Mesendoderm (in vitro differentiated cells): ENCODE measurements around the gene PSEN2.

Experiments used
- DNase-seq: peaks from one replicate; pipeline ENCODE4 v3.0.0; 2013
- H2AK5ac ChIP-seq: 2 replicates; pipeline ENCODE4 v1.6.1; 2013; ENCODE audit warnings: low read length, inconsistent platforms
- H2BK120ac ChIP-seq: 2 replicates; pipeline ENCODE4 v1.6.1; 2013; ENCODE audit warnings: low read depth, mild to moderate bottlenecking, low read length, moderate library complexity, mixed read lengths
- H2BK15ac ChIP-seq: replicated peaks from 2 replicates; pipeline ENCODE4 v1.6.1; 2013; ENCODE audit warnings: low read depth, mild to moderate bottlenecking, moderate library complexity
- H2BK5ac ChIP-seq: 2 replicates; pipeline ENCODE4 v1.6.1; 2013; ENCODE audit warnings: low read length, inconsistent platforms
- H3K18ac ChIP-seq: 2 replicates; pipeline ENCODE4 v1.6.1; 2013; ENCODE audit warnings: mild to moderate bottlenecking, low read length, mixed read lengths
- H3K23ac ChIP-seq: one replicate; pipeline ENCODE4 v1.6.1; 2013; ENCODE audit warnings: low read length
- H3K27ac ChIP-seq: 2 replicates; pipeline ENCODE4 v1.5.1; 2013; ENCODE audit warnings: low read depth, mild to moderate bottlenecking, inconsistent platforms, low read length, moderate library complexity
- H3K27me3 ChIP-seq: 2 replicates; pipeline ENCODE4 v1.6.1; 2013; ENCODE audit warnings: low read length, control low read depth, mild to moderate bottlenecking, inconsistent platforms; ENCODE audit not compliant: insufficient read depth, poor library complexity
- H3K36me3 ChIP-seq: 2 replicates; pipeline ENCODE4 v1.6.1; 2013; ENCODE audit warnings: low read length, inconsistent platforms; ENCODE audit not compliant: control insufficient read depth, insufficient read depth
- H3K4ac ChIP-seq: one replicate; pipeline ENCODE4 v1.6.1; 2013; ENCODE audit warnings: low read depth, mild to moderate bottlenecking, low read length, moderate library complexity
- H3K4me1 ChIP-seq: 2 replicates; pipeline ENCODE4 v1.6.1; 2013; ENCODE audit warnings: low read depth, low read length, inconsistent platforms; ENCODE audit not compliant: control insufficient read depth
- H3K4me2 ChIP-seq: 2 replicates; pipeline ENCODE4 v1.6.1; 2013; ENCODE audit warnings: low read length
- H3K4me3 ChIP-seq: 2 replicates; pipeline ENCODE4 v1.5.1; 2013; ENCODE audit warnings: mild to moderate bottlenecking, low read length
- H3K56ac ChIP-seq: one replicate; pipeline ENCODE4 v1.6.1; 2013; ENCODE audit warnings: low read length
- H3K79me1 ChIP-seq: 2 replicates; pipeline ENCODE4 v1.6.1; 2013; ENCODE audit warnings: low read length, inconsistent platforms
- H3K79me2 ChIP-seq: 2 replicates; pipeline ENCODE4 v1.6.1; 2013; ENCODE audit warnings: mild to moderate bottlenecking, low read length; ENCODE audit not compliant: control insufficient read depth, insufficient read depth
- H3K9ac ChIP-seq: 2 replicates; pipeline ENCODE4 v1.6.1; 2013; ENCODE audit warnings: low read length, inconsistent platforms
- H4K5ac ChIP-seq: one replicate; pipeline ENCODE4 v1.6.1; 2013; ENCODE audit warnings: low read length
- H4K8ac ChIP-seq: one replicate; pipeline ENCODE4 v1.6.1; 2013; ENCODE audit warnings: low read depth, mild to moderate bottlenecking, control low read depth, low read length, moderate library complexity
- WGBS: extraction: QIAGEN DNeasy Blood & Tissue Kit; methylation state at CpG from one replicate; pipeline ENCODE4 v1.1.7; 2013; ENCODE audit warnings: low lambda C conversion rate, missing lambda C conversion rate; ENCODE audit not compliant: insufficient coverage; ENCODE audit errors: extremely low coverage; 5-methylcytosine and 5-hydroxymethylcytosine counted together

Gene PSEN2

DNA sequence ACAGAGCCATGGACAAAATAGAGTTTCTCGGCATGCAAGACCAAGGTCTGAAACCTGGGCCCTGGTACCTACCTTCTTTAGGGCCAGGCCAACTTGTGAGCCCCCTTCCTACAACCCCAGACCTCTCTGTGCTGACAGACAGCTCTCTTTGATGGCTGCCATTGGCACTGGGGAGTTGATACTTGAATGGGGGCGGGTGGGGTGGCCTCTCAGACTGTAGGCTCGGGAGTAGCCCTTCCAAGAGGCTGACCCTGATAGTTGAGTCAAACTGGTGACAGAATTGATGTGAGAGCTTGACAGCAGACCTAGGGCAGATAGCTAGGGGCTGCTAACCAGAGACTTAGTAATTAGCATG is 44.7 kb upstream of the PSEN2 start:
- H2BK120ac ChIP-seq, result peak overlapping the region; percentile 46
- no peaks in the 10 kb centered on the region for H3K27me3 ChIP-seq
- no peak overlapping the region for H3K4me2 ChIP-seq
- H4K5ac ChIP-seq, result no peak overlapping the region
- H3K18ac ChIP-seq, result peak overlapping the region; percentile 52
- H3K9ac ChIP-seq, result no peak overlapping the region
- no peaks in the 10 kb centered on the region for H3K79me1 ChIP-seq
- H4K8ac ChIP-seq, result no peak overlapping the region
- no peaks in the 10 kb centered on the region for H3K36me3 ChIP-seq
- WGBS, result no CpG with 5 or more reads among the region's 3 CpGs
- H3K4ac ChIP-seq, result no peak overlapping the region
- H3K79me2 ChIP-seq, result no peaks in the 10 kb centered on the region
- no peak overlapping the region for H3K4me3 ChIP-seq
- peak; percentile 45 for DNase-seq
- no peak overlapping the region for H2BK15ac ChIP-seq
- peak overlapping the region; percentile 39 for H3K27ac ChIP-seq
- H2AK5ac ChIP-seq, result peak overlapping the region; percentile 15
- peak overlapping the region; percentile 26 for H2BK5ac ChIP-seq
- peaks cover 23% of the 10 kb centered on the region for H3K4me1 ChIP-seq
- peak overlapping the region; percentile 29 for H3K56ac ChIP-seq
- no peak overlapping the region for H3K23ac ChIP-seq

DNA sequence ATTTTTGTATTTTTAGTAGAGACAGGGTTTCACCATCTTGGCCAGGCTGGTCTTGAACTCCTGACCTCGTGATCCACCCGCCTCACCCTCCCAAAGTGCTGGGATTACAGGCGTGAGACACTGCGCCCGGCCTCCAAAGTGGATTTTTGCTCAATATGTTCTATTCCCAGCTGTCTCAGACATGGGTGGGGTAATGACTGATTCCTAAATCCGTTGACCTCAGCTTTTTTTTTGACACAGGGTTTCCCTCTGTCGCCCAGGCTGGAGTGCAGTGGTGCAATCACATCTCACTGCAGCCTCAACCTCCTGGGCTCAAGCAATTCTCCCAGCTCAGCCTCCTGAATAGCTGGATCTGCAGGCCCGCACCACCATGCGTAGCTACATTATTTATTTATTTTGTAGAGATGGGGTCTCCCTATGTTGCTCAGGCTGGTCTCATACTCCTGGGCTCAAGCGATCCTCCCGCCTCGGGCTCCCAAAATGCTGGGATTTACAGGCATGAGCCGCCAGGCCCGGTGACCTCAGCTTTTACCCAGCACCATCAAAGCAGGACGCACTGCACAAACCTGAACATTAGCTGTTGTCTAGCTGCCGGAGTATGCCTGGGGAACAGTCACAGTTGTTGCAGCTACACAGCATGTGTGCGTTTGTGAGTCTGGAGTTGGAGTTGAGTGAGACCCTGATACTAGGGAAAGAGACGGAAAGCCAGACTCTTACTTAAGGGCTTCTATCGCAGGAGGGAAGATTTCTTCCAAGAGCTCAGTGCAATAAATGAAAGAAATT is 43.7 kb upstream of the PSEN2 start:
- H2BK15ac ChIP-seq, result peak overlapping the region; percentile 80
- H3K9ac ChIP-seq, result peak overlapping the region; percentile 21
- DNase-seq, result no peak
- peak overlapping the region; percentile 19 for H2AK5ac ChIP-seq
- peak overlapping the region; percentile 94 for H3K4ac ChIP-seq
- H3K27ac ChIP-seq, result peak overlapping the region; percentile 82
- H3K56ac ChIP-seq, result peak overlapping the region; percentile 70
- no peak overlapping the region for H4K8ac ChIP-seq
- peak overlapping the region; percentile 24 for H3K18ac ChIP-seq
- no peak overlapping the region for H3K23ac ChIP-seq
- H3K4me1 ChIP-seq, result peaks cover 23% of the 10 kb centered on the region
- no peaks in the 10 kb centered on the region for H3K79me1 ChIP-seq
- H3K4me3 ChIP-seq, result no peak overlapping the region
- H3K36me3 ChIP-seq, result no peaks in the 10 kb centered on the region
- H2BK5ac ChIP-seq, result peak overlapping the region; percentile 56
- WGBS, result no CpG with 5 or more reads among the region's 19 CpGs
- H4K5ac ChIP-seq, result no peak overlapping the region
- no peaks in the 10 kb centered on the region for H3K79me2 ChIP-seq
- H2BK120ac ChIP-seq, result peak overlapping the region; percentile 35
- H3K4me2 ChIP-seq, result no peak overlapping the region
- H3K27me3 ChIP-seq, result no peaks in the 10 kb centered on the region

DNA sequence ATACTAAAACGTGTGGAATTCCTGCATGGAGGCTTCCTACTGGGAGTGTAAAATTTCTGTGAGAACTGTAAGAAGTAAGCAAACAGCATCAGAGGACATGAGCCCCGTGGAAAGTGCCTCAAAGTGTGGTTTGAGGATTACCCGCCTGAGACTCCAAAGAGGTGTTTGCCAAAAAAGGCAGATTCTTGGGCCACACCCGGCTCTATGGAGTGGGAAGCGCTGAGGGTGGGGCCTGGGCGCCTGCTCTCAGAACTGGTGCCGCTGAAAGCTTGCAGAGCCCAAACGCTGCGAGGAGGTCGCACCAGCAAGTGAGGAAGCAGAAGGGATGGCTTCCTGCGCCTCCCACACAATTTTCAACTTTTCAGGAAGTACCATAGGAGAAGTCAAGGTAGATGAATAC is 43.0 kb upstream of the PSEN2 start:
- no peak overlapping the region for H3K4me3 ChIP-seq
- H3K27me3 ChIP-seq, result no peaks in the 10 kb centered on the region
- H4K8ac ChIP-seq, result no peak overlapping the region
- no peak overlapping the region for H4K5ac ChIP-seq
- H3K4me2 ChIP-seq, result no peak overlapping the region
- DNase-seq, result peak; percentile 93
- no peaks in the 10 kb centered on the region for H3K79me1 ChIP-seq
- no peak overlapping the region for H2BK5ac ChIP-seq
- peak overlapping the region; percentile 24 for H3K18ac ChIP-seq
- no peak overlapping the region for H3K4ac ChIP-seq
- H3K9ac ChIP-seq, result peak overlapping the region; percentile 79
- peak overlapping the region; percentile 92 for H3K56ac ChIP-seq
- peak overlapping the region; percentile 82 for H3K27ac ChIP-seq
- WGBS, result no CpG with 5 or more reads among the region's 11 CpGs
- peaks cover 23% of the 10 kb centered on the region for H3K4me1 ChIP-seq
- no peak overlapping the region for H2AK5ac ChIP-seq
- H3K36me3 ChIP-seq, result no peaks in the 10 kb centered on the region
- H2BK15ac ChIP-seq, result peak overlapping the region; percentile 80
- H3K23ac ChIP-seq, result no peak overlapping the region
- no peak overlapping the region for H2BK120ac ChIP-seq
- no peaks in the 10 kb centered on the region for H3K79me2 ChIP-seq

DNA sequence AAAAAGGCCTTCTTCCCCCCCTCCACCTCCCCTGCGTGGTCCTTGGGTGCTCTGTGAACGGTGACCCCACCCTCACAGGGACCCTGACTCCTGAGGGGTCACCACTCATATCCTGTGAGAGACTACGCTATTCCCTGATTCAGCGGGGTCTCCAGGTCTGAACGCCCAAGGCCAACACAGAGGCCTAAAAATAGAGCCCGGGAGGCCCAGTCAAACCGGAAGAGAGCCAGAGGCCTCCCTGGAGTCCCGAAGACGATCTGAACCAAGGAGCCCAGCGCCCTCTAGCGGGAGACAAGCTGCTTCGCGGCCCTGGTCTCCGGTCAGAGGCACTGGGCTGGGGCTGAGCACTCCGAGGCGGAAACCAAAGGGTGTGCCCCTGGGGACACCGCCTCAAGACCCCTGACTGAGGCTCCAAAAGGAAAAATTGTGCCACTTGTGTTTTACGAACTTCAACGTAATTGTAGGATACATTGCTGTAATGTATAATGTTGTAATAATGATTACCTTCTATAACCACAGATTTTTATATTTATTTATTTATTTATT is 42.4 kb upstream of the PSEN2 start:
- no CpG with 5 or more reads among the region's 19 CpGs for WGBS
- Histone ChIP-seq H2BK5ac (peak overlapping the region; percentile 93), H3K79me2 (no peaks in the 10 kb centered on the region), H3K56ac (peak overlapping the region; percentile 92), H3K4me2 (no peak overlapping the region), H3K4me1 (peaks cover 23% of the 10 kb centered on the region), H4K5ac (no peak overlapping the region), H3K23ac (no peak overlapping the region), H3K9ac (peak overlapping the region; percentile 79), H3K79me1 (no peaks in the 10 kb centered on the region), H4K8ac (no peak overlapping the region), H3K4me3 (no peak overlapping the region), H3K27ac (peak overlapping the region; percentile 82), H3K27me3 (no peaks in the 10 kb centered on the region), H2BK120ac (peak overlapping the region; percentile 77), H2AK5ac (no peak overlapping the region), H3K18ac (peak overlapping the region; percentile 91), H3K4ac (no peak overlapping the region), H3K36me3 (no peaks in the 10 kb centered on the region), H2BK15ac (no peak overlapping the region)
- peak; percentile 98 for DNase-seq

DNA sequence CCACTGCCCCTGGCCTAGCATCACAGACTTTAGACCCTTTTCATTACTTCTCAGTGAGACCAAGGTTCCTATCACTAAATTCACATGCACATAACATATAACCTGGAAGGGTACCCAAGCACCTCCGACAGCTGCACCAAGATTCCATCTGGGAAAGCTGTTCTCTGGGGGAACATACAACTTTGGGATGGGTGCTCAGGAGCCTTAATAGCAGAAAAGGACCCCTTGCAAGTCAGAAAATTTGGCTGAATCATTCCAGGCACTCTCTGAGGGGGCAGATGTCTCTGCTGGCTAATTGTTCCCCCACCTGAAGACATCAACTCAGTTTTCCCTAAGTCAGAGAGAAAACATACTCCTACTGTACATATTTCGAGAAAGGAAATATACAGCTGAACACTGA is 41.3 kb upstream of the PSEN2 start:
- Histone ChIP-seq H4K8ac (no peak overlapping the region), H2BK15ac (no peak overlapping the region), H4K5ac (no peak overlapping the region), H3K23ac (no peak overlapping the region), H3K36me3 (no peaks in the 10 kb centered on the region), H3K4me2 (no peak overlapping the region), H3K18ac (no peak overlapping the region), H3K79me2 (no peaks in the 10 kb centered on the region), H3K27me3 (no peaks in the 10 kb centered on the region), H3K79me1 (no peaks in the 10 kb centered on the region), H2BK5ac (no peak overlapping the region), H3K4me1 (peaks cover 21% of the 10 kb centered on the region), H3K4me3 (no peak overlapping the region), H3K4ac (no peak overlapping the region), H2BK120ac (no peak overlapping the region), H2AK5ac (no peak overlapping the region), H3K27ac (no peak overlapping the region), H3K56ac (peak overlapping the region; percentile 34), H3K9ac (no peak overlapping the region)
- no CpG with 5 or more reads among the region's 2 CpGs for WGBS
- no peak for DNase-seq
